ENCODE measurements around the gene PGP. TPM values are rescaled to one million over a fixed set of nuclear protein-coding genes. Genes with fewer than 3 reads are reported as not detected.

The PGP gene
- total RNA-seq, 1 experiment from 2014 or later: 32.6 TPM

- H3K4me3 ChIP-seq (replicated peaks in 1 of 2; ENCODE audit: low read depth in 1 of 2, low read length in 2 of 2): no peak overlapping the region
- no peak for DNase-seq (ENCODE audit: low read depth, low spot score)
- H3K4me1 ChIP-seq (ENCODE audit: control insufficient read depth in 1 of 2, insufficient read depth in 2 of 2, low read length in 2 of 2): peaks cover 19 to 20% of the 10 kb centered on the region in 2 experiments
- no TSS peak for BruUV-seq (replicated peaks)
- RAD21 ChIA-PET (ENCODE audit: low non-redundant PET in 1 of 2, low total read pairs in 2 of 2, uncharacterized antibody in 2 of 2, unreplicated experiment in 2 of 2): no interaction called here
- no peak for ATAC-seq
- H3K27ac ChIP-seq (ENCODE audit: low read depth, low read length): no peak overlapping the region; the same call in 1 of the 2 replicates
- H4K20me1 ChIP-seq (ENCODE audit: insufficient read depth): no peaks in the 10 kb centered on the region; the same call in 1 of the 2 replicates
- peaks cover 50% of the 10 kb centered on the region for H3K79me2 ChIP-seq (ENCODE audit: insufficient read depth, low read length)
- POLR2A ChIA-PET: no interaction called here
- H3K36me3 ChIP-seq (ENCODE audit: control insufficient read depth in 1 of 2, insufficient read depth in 2 of 2, low read length in 2 of 2): peaks cover 9 to 19% of the 10 kb centered on the region in 2 experiments; a peak in 3 of 4 replicates
- H3K9ac ChIP-seq (ENCODE audit: low read length): no peak overlapping the region
- no peaks in the 10 kb centered on the region for H3K27me3 ChIP-seq (ENCODE audit: insufficient read depth, low read length)
- no peak overlapping the region for H2AFZ ChIP-seq (ENCODE audit: low read depth, low read length, poor library complexity, severe bottlenecking)
- TF ChIP-seq YY1 (IDR thresholded peaks at IDR 0.05; ENCODE audit: extremely low read depth, insufficient replicate concordance, low read depth, low read length): no peak
- no peak for TF ChIP-seq SRF (IDR thresholded peaks at IDR 0.05; ENCODE audit: low read depth)
- TF ChIP-seq ZFX (IDR thresholded peaks at IDR 0.05): no peak
- no peak for TF ChIP-seq CTCF (IDR thresholded peaks at IDR 0.05 in 2 of 3, conservative IDR thresholded peaks at IDR 0.05 in 1 of 3; ENCODE audit: borderline replicate concordance in 1 of 3, insufficient read depth in 1 of 3, low read depth in 2 of 3, low read length in 2 of 3)
- TF ChIP-seq EZH2phosphoT487 (IDR thresholded peaks at IDR 0.05; ENCODE audit: borderline replicate concordance): no peak
- TF ChIP-seq CBX3 (IDR thresholded peaks at IDR 0.05; ENCODE audit: low read depth): no peak
- no peak for TF ChIP-seq MAX (IDR thresholded peaks at IDR 0.05)
- TF ChIP-seq EZH2 (IDR thresholded peaks at IDR 0.05): no peak
- no peak for TF ChIP-seq SIN3A (IDR thresholded peaks at IDR 0.05; ENCODE audit: low read depth)
- no peak for TF ChIP-seq EGR1 (IDR thresholded peaks at IDR 0.05; ENCODE audit: low read depth)
- TF ChIP-seq POLR2AphosphoS5 (IDR thresholded peaks at IDR 0.05; ENCODE audit: low read depth, low read length): no peak
- no peak for TF ChIP-seq CEBPB (IDR thresholded peaks at IDR 0.05; ENCODE audit: low read depth)
- TF ChIP-seq RAD21 (IDR thresholded peaks at IDR 0.05; ENCODE audit: low read depth): no peak
- TF ChIP-seq, protein P1, sequence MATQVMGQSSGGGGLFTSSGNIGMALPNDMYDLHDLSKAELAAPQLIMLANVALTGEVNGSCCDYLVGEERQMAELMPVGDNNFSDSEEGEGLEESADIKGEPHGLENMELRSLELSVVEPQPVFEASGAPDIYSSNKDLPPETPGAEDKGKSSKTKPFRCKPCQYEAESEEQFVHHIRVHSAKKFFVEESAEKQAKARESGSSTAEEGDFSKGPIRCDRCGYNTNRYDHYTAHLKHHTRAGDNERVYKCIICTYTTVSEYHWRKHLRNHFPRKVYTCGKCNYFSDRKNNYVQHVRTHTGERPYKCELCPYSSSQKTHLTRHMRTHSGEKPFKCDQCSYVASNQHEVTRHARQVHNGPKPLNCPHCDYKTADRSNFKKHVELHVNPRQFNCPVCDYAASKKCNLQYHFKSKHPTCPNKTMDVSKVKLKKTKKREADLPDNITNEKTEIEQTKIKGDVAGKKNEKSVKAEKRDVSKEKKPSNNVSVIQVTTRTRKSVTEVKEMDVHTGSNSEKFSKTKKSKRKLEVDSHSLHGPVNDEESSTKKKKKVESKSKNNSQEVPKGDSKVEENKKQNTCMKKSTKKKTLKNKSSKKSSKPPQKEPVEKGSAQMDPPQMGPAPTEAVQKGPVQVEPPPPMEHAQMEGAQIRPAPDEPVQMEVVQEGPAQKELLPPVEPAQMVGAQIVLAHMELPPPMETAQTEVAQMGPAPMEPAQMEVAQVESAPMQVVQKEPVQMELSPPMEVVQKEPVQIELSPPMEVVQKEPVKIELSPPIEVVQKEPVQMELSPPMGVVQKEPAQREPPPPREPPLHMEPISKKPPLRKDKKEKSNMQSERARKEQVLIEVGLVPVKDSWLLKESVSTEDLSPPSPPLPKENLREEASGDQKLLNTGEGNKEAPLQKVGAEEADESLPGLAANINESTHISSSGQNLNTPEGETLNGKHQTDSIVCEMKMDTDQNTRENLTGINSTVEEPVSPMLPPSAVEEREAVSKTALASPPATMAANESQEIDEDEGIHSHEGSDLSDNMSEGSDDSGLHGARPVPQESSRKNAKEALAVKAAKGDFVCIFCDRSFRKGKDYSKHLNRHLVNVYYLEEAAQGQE (IDR thresholded peaks at IDR 0.05; ENCODE audit: low read depth): no peak
- H3K4me2 ChIP-seq (ENCODE audit: low read length): no peak overlapping the region
- H3K9me2 ChIP-seq (ENCODE audit: insufficient read depth): no peaks in the 10 kb centered on the region
- CTCF ChIA-PET: no interaction called here
- intact Hi-C loops (cut with micrococcal nuclease): no loop called here
- H3K9me3 ChIP-seq (ENCODE audit: control insufficient read depth in 1 of 2, insufficient read depth in 1 of 2, low read depth in 1 of 2, low read length in 2 of 2): no peaks in the 10 kb centered on the region
These were observed 15.1 kb upstream of the PGP start for GRCh38 chr16:2229632-2230250.
